Brain microvascular endothelial cell (primary cell): ENCODE results near the gene SH3RF3.
A peak's percentile ranks its signal among the peaks of the same experiment; 100 is the strongest.

Experiments used
- DNase-seq: peaks from one replicate; pipeline ENCODE4 v3.0.0-alpha.2; 2020
- H3K27ac ChIP-seq: fragments of 250-450 bp; sonication (Bioruptor Pico); 2 replicates; pipeline ENCODE4 v1.5.1; 2020; ENCODE audit warnings: mild to moderate bottlenecking, moderate library complexity
- H3K27me3 ChIP-seq: fragments of 250-450 bp; sonication (Bioruptor Pico); replicated peaks from 2 replicates; pipeline ENCODE4 v1.5.1; 2020; ENCODE audit warnings: mild to moderate bottlenecking
- H3K36me3 ChIP-seq: fragments of 250-450 bp; sonication (Bioruptor Pico); replicated peaks from 2 replicates; pipeline ENCODE4 v1.5.1; 2020; ENCODE audit warnings: mild to moderate bottlenecking
- H3K4me3 ChIP-seq: 2 replicates; pipeline ENCODE4 v1.5.1; 2011; ENCODE audit warnings: low read depth, mild to moderate bottlenecking, control low read depth, low read length, moderate library complexity
- in situ Hi-C: cut with HindIII; loops from 2 replicates; pipeline ENCODE4 v1.10.0; 2017; ENCODE audit warnings: low sequenced_read_pairs, low pct_ligation_motif_present
- TF ChIP-seq, protein P1 (sequence below): IDR thresholded peaks from 2 replicates; pipeline ENCODE4 v1.5.1; 2011; ENCODE audit warnings: low read depth, mild to moderate bottlenecking, moderate library complexity, low read length, control low read depth, inconsistent platforms; ENCODE audit errors: missing control alignments

Gene SH3RF3

GRCh38 chr2:109537565-109538222, 408.7 kb downstream of the SH3RF3 start:
- no peak overlapping the region for H3K27ac ChIP-seq
- no peaks in the 10 kb centered on the region for H3K27me3 ChIP-seq
- TF ChIP-seq, protein P1, sequence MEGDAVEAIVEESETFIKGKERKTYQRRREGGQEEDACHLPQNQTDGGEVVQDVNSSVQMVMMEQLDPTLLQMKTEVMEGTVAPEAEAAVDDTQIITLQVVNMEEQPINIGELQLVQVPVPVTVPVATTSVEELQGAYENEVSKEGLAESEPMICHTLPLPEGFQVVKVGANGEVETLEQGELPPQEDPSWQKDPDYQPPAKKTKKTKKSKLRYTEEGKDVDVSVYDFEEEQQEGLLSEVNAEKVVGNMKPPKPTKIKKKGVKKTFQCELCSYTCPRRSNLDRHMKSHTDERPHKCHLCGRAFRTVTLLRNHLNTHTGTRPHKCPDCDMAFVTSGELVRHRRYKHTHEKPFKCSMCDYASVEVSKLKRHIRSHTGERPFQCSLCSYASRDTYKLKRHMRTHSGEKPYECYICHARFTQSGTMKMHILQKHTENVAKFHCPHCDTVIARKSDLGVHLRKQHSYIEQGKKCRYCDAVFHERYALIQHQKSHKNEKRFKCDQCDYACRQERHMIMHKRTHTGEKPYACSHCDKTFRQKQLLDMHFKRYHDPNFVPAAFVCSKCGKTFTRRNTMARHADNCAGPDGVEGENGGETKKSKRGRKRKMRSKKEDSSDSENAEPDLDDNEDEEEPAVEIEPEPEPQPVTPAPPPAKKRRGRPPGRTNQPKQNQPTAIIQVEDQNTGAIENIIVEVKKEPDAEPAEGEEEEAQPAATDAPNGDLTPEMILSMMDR, result no peak
- no peak overlapping the region for H3K4me3 ChIP-seq
- no peak for DNase-seq
- no peaks in the 10 kb centered on the region for H3K36me3 ChIP-seq
- in situ Hi-C loops, result no loop called here

- Histone ChIP-seq H3K27me3 (no peaks in the 10 kb centered on the region), H3K4me3 (no peak overlapping the region), H3K36me3 (no peaks in the 10 kb centered on the region), H3K27ac (no peak overlapping the region)
- TF ChIP-seq, protein P1, result no peak
- in situ Hi-C loops, result no loop called here
- DNase-seq, result no peak
These were observed 409.5 kb downstream of the SH3RF3 start for GRCh38 chr2:109538546-109538945.

DNA sequence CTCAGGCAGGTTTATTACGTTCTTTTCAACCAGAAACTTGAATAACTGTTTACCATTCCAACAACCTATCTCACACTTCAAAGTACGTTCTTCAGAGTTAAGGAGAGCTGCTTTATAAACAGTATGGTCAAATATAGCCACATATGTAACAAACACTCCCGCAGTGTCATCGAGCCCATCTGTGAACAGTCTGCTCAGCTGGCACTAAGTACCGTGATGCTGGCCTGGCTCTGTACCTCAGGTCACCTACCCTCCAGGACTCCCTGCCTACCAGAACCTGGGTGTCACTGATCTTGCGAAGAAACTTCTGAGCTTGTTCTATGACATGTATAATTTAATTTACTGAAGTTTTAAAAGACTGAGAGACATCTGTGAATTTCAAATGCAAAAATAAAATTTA, 413.4 kb downstream of the SH3RF3 start:
- in situ Hi-C loops, result no loop called here
- TF ChIP-seq, protein P1, result no peak
- no peaks in the 10 kb centered on the region for H3K27me3 ChIP-seq
- H3K4me3 ChIP-seq, result no peak overlapping the region
- H3K36me3 ChIP-seq, result peaks cover 4% of the 10 kb centered on the region
- no peak overlapping the region for H3K27ac ChIP-seq
- no peak for DNase-seq

DNA sequence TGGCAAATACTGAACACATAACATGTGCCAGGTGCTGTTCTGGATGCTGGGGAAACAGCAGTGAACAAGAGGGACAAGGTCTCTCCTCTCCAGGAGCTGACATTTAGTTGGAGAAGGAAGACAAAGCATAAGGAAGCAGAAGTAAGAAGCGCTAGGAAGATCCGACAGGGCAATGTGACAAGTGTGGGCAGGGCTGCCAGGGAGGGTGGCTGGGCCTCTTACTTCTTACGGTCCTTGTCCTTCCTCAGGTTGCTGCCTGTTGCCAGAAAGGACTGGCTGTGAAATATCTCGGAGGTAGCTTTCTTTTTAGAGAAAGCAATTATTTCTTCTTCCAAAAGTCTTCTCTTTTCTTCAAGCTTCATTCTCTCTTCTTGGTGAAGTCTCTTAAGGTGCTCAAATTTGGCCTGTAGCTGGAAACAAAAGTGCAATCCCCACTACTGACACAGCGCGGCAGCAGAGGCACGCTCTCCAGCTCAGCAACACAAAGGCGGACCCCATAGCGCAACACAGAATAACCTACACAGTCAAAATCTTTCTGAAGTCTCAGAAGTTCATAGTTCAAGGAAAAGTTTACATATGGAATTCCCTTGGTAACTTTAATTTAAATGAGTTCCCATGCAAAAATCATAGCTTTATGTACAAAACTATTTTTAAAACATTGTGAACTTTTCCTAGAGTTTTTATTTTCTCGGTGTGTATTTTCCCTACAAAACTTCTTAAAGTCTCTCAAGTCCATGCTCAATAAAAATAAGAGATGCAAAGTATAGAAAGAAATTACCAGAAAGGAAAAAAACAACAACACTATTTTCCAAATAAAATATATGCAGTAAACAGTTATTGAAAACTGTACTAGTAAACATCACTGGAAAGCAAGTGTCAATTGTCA, 417.1 kb downstream of the SH3RF3 start:
- Histone ChIP-seq H3K27ac (no peak overlapping the region), H3K4me3 (no peak overlapping the region), H3K27me3 (no peaks in the 10 kb centered on the region), H3K36me3 (peaks cover 4% of the 10 kb centered on the region)
- TF ChIP-seq, protein P1, result peak; percentile 93
- peak; percentile 61 for DNase-seq
- in situ Hi-C loops, result no loop called here

- TF ChIP-seq, protein P1, result no peak
- no peak overlapping the region for H3K27ac ChIP-seq
- in situ Hi-C loops, result no loop called here
These were observed 418.3 kb downstream of the SH3RF3 start for GRCh38 chr2:109547280-109547679.

More at GRCh38 chr2:109547280-109547679, 418.3 kb downstream of the SH3RF3 start:
- H3K4me3 ChIP-seq, result no peak overlapping the region
- no peaks in the 10 kb centered on the region for H3K27me3 ChIP-seq
- H3K36me3 ChIP-seq, result peaks cover 7% of the 10 kb centered on the region
- no peak for DNase-seq
